ENCODE results near the gene ARHGEF39.

GRCh38 chr9:35705372-35705771 is 40.4 kb upstream of the ARHGEF39 start:
- TF ChIP-seq CTCF (IDR thresholded peaks at IDR 0.05) (no peak), POLR2AphosphoS5 (IDR thresholded peaks at IDR 0.05) (no peak)

Measured in breast epithelium (tissue), 3 donors.